Prostate gland (tissue), 1 donor: ENCODE measurements around the gene WNK2.

Experiments used
- POLR2A ChIP-seq: fragments of 450-650 bp; IDR thresholded peaks from one replicate; pipeline ENCODE4 v1.6.1; 2016; ENCODE audit warnings: antibody characterized with exemption, mild to moderate bottlenecking
- POLR2AphosphoS5 ChIP-seq: sonication (generic); formaldehyde crosslinking; IDR thresholded peaks from one replicate; pipeline ENCODE4 v1.6.1; 2017; ENCODE audit warnings: antibody characterized with exemption

DNA sequence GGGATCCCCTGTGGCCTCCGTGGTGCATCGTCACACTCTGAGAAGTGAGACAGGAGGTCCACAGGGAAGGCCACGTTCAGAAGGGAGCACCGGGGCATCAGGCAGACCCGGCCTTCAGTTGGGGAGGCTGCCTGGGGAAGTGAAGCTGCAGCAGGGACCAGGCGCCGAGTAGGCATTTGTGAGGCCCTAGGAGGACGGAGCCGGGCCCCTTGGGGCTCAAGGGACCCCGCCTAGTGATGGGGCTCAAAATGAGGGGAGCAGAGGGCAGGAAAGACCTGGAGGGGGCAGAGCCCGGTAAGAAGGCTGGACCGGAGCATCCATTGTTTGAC is 182.1 kb downstream of the WNK2 start:
- no peak for TF ChIP-seq POLR2A
- TF ChIP-seq POLR2AphosphoS5, result no peak
